Fibroblast of skin of right biceps (primary cell): ENCODE results near the gene SEZ6.
A peak's percentile ranks its signal among the peaks of the same experiment; 100 is the strongest.

ENCODE experiments used
- DNase-seq: peaks from one replicate; pipeline ENCODE4 v3.0.0-alpha.2; 2013

The SEZ6 gene

GRCh38 chr17:29032857-29033197 lies 27.0 kb upstream of the SEZ6 start:
- no peak for DNase-seq

GRCh38 chr17:29032013-29032856 lies 26.4 kb upstream of the SEZ6 start:
- DNase-seq: no peak

- no peak for DNase-seq
These were observed 25.7 kb upstream of the SEZ6 start for GRCh38 chr17:29031488-29031887.

GRCh38 chr17:29024316-29024952 lies 18.6 kb upstream of the SEZ6 start:
- no peak for DNase-seq

GRCh38 chr17:29022074-29022473 lies 16.2 kb upstream of the SEZ6 start:
- DNase-seq: no peak

GRCh38 chr17:29021226-29021625 lies 15.4 kb upstream of the SEZ6 start:
- DNase-seq: no peak

GRCh38 chr17:29020576-29020975 lies 14.7 kb upstream of the SEZ6 start:
- DNase-seq: no peak

GRCh38 chr17:29019475-29020181 lies 13.8 kb upstream of the SEZ6 start:
- no peak for DNase-seq

GRCh38 chr17:29018788-29019474 lies 13.1 kb upstream of the SEZ6 start:
- no peak for DNase-seq

GRCh38 chr17:29016345-29017210 lies 10.7 kb upstream of the SEZ6 start:
- DNase-seq: no peak

- no peak for DNase-seq
These were observed 8.9 kb upstream of the SEZ6 start for GRCh38 chr17:29014716-29015115.

- DNase-seq: no peak
These were observed 6.7 kb upstream of the SEZ6 start for GRCh38 chr17:29012535-29012934.

GRCh38 chr17:29010586-29010985 lies 4.8 kb upstream of the SEZ6 start:
- no peak for DNase-seq

GRCh38 chr17:29010129-29010528 lies 4.3 kb upstream of the SEZ6 start:
- no peak for DNase-seq

- DNase-seq: no peak
These were observed 2.8 kb upstream of the SEZ6 start for GRCh38 chr17:29008591-29008990.

- DNase-seq: peak; percentile 47
These were observed 2.1 kb upstream of the SEZ6 start for GRCh38 chr17:29007860-29008455.

GRCh38 chr17:29007456-29007855 lies 1.6 kb upstream of the SEZ6 start:
- no peak for DNase-seq

GRCh38 chr17:29004081-29004692 lies 1.6 kb downstream of the SEZ6 start:
- peak; percentile 33 for DNase-seq

GRCh38 chr17:29003289-29003688 lies 2.5 kb downstream of the SEZ6 start:
- DNase-seq: no peak

- DNase-seq: no peak
These were observed 3.0 kb downstream of the SEZ6 start for GRCh38 chr17:29002811-29003210.

GRCh38 chr17:29000973-29001372 lies 4.9 kb downstream of the SEZ6 start:
- no peak for DNase-seq

- DNase-seq: no peak
These were observed 6.6 kb downstream of the SEZ6 start for GRCh38 chr17:28999206-28999605.
